K562 (cell line): ENCODE data around the gene BRCC3. TPM values are rescaled to one million over a fixed set of nuclear protein-coding genes. Genes with fewer than 3 reads are reported as not detected.

ENCODE experiments used
- CBX1 ChIP-seq: sonication (generic); IDR thresholded peaks from 2 replicates; pipeline ENCODE4 v1.6.1; 2016; ENCODE audit warnings: antibody characterized with exemption, low read depth, mild to moderate bottlenecking
- CHD2 ChIP-seq: IDR thresholded peaks from 2 replicates; pipeline ENCODE4 v1.6.1; 2011; ENCODE audit warnings: low read depth, low read length
- CREM ChIP-seq: IDR thresholded peaks from 2 replicates; pipeline ENCODE4 v1.6.1; 2014; ENCODE audit warnings: antibody characterized with exemption, low read depth
- EP300 ChIP-seq: IDR thresholded peaks from 2 replicates; pipeline ENCODE4 v1.6.1; 2012; ENCODE audit warnings: low read length, improper control_type of control experiment
- EP400 ChIP-seq: fragments of 450-650 bp; IDR thresholded peaks from 2 replicates; pipeline ENCODE4 v1.6.1; 2017; ENCODE audit warnings: antibody characterized with exemption, mild to moderate bottlenecking, moderate library complexity
- FUS ChIP-seq: fragments of 200-400 bp; formaldehyde crosslinking; optimal IDR thresholded peaks from 2 replicates; pipeline ENCODE3; 2017; ENCODE audit warnings: low read depth, low read length
- HDAC1 ChIP-seq, 2 experiments: fragments of 450-650 bp; IDR thresholded peaks; 2 replicates each; pipeline ENCODE4 v1.6.1; 2016 to 2017; ENCODE audit warnings: inconsistent platforms in 1 of 2, mild to moderate bottlenecking in 1 of 2, moderate library complexity in 1 of 2
- HDAC3 ChIP-seq: fragments of 450-650 bp; IDR thresholded peaks from 2 replicates; pipeline ENCODE4 v1.6.1; 2018; ENCODE audit warnings: borderline replicate concordance, mild to moderate bottlenecking, moderate library complexity; ENCODE audit not compliant: partially characterized antibody
- HMG20A ChIP-seq: fragments of 450-650 bp; formaldehyde crosslinking; conservative IDR thresholded peaks from 2 replicates; pipeline ENCODE4 v1.4.0; 2020; ENCODE audit warnings: mild to moderate bottlenecking, mixed read lengths
- MAZ ChIP-seq, 2 experiments: fragments of 450-650 bp in 1 of 2; sonication (generic) in 1 of 2; formaldehyde crosslinking; IDR thresholded peaks in 1 of 2; conservative IDR thresholded peaks in 1 of 2; 2 replicates each; pipeline versions ENCODE4 v1.4.0 to v1.5.0; 2020; ENCODE audit warnings: mild to moderate bottlenecking in 1 of 2, missing genetic modification reagents in 1 of 2
- NBN ChIP-seq: fragments of 450-650 bp; IDR thresholded peaks from 2 replicates; pipeline ENCODE4 v1.6.1; 2016; ENCODE audit warnings: low read depth, mild to moderate bottlenecking
- NEUROD1 ChIP-seq: fragments of 150-350 bp; IDR thresholded peaks from 2 replicates; pipeline ENCODE4 v1.6.1; 2014; ENCODE audit warnings: borderline replicate concordance, low read length, low read depth; ENCODE audit not compliant: partially characterized antibody
- PTBP1 ChIP-seq: fragments of 200-400 bp; formaldehyde crosslinking; IDR thresholded peaks from 2 replicates; pipeline ENCODE4 v1.6.1; 2017; ENCODE audit warnings: low read depth, low read length
- RBBP5 ChIP-seq: fragments of 200-600 bp; sonication (generic); IDR thresholded peaks from 2 replicates; pipeline ENCODE4 v1.6.1; 2012; ENCODE audit warnings: borderline replicate concordance, mild to moderate bottlenecking, low read length, control low read depth, inconsistent platforms; ENCODE audit not compliant: insufficient read depth, poor library complexity, severe bottlenecking
- SUPT5H ChIP-seq: fragments of 450-650 bp; IDR thresholded peaks from 2 replicates; pipeline ENCODE4 v1.6.1; 2016
- ZNF263 ChIP-seq: sonication (generic); formaldehyde crosslinking; IDR thresholded peaks from 2 replicates; pipeline ENCODE4 v1.8.0; 2022; ENCODE audit warnings: mild to moderate bottlenecking, missing genetic modification reagents, borderline replicate concordance
- ZNF583 ChIP-seq: fragments of 250-450 bp; sonication (Bioruptor Pico); IDR thresholded peaks from 2 replicates; pipeline ENCODE4 v1.4.0; 2020
- ZNF586 ChIP-seq: fragments of 450-650 bp; formaldehyde crosslinking; conservative IDR thresholded peaks from 2 replicates; pipeline ENCODE4 v1.4.0; 2020; ENCODE audit warnings: mild to moderate bottlenecking, moderate library complexity
- ZNF589 ChIP-seq: fragments of 200-800 bp; sonication (Bioruptor generic); IDR thresholded peaks from 2 replicates; pipeline ENCODE4 v1.6.1; 2016; ENCODE audit warnings: low read depth, missing genetic modification characterization, missing compliant biosample characterization
- ZNF717 ChIP-seq: fragments of 250-450 bp; sonication (Bioruptor Pico); IDR thresholded peaks from 2 replicates; pipeline ENCODE4 v1.5.0; 2021
- polyA plus RNA-seq, 8 experiments: library from polyadenylated mRNA; depleted of rRNA in 4 of 8; stranded (reverse) in 5 of 8; unstranded in 3 of 8; fragments of >200 nt; fragmentation: Nextera tagmentation in 2 of 8; fragmentation: Illumina TruSeq in 1 of 8; extraction: Ambion mirVana in 2 of 8; extraction: Trizol in 1 of 8; gene quantifications; 2 replicates each; pipeline versions ENCODE4 v1.2.1 to v1.2.3, GENCODE V29; 2011 to 2014; ENCODE audit warnings: inconsistent platforms in 1 of 8, missing spikeins in 1 of 8
- total RNA-seq, 7 experiments: library from RNA; depleted of rRNA in 6 of 7; stranded (reverse); fragments of >200 nt in 6 of 7; fragmentation: Illumina TruSeq in 2 of 7; extraction: Trizol in 2 of 7; gene quantifications; 2 replicates each; pipeline versions ENCODE4 v1.2.1 to v1.2.3, GENCODE V29; 2011 to 2021; ENCODE audit warnings: low replicate concordance in 1 of 7
- TF ChIP-seq, protein P1 (sequence below), 2 experiments: fragments of 450-650 bp; IDR thresholded peaks; 2 replicates each; pipeline ENCODE4 v1.6.1; 2016
- TF ChIP-seq, protein P2 (sequence below): fragments of 250-450 bp; sonication (Bioruptor Pico); IDR thresholded peaks from 2 replicates; pipeline ENCODE4 v1.9.0; 2021; ENCODE audit warnings: mild to moderate bottlenecking, inconsistent platforms

Gene BRCC3
- total and polyA plus RNA-seq, 9 of the 15 experiments (the other 6 are each of a cell fraction or from before 2014, with no cell fraction given): 9.6 to 44.8 (median 26.7) TPM

DNA sequence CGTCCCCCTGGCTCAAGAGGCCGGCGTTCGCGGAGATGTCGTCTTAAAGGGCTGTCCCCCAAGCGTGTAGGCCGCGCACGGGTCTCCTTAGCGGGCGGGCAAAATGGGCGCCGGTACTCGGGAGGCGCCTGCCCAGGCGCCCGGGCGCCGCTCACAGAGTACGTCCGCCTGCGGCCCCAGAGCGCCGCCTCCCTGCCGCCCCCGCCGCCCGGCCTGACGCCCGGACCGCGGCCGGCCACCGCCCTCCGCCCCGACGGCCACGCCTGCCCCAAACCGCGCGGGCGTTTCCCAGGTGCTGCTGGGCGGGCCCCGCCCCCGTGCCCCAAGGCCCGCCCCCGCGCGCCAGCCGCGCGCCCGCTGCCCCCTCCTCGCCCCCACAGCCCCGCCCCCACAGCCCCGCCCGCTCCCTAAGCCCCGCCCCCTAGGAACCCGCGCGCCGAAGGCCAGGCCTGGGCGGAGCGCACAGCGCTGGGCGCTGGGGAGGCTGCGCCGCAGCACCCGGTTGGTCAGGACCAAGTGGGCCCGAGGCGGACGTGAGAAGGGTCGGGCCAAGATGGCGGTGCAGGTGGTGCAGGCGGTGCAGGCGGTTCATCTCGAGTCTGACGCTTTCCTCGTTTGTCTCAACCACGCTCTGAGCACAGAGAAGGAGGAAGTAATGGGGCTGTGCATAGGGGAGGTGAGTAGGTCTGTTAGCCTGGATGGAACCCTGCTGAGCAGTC lies at the start of gene BRCC3, which contains the start of the genes CMC4 and MTCP1 (continued):
- no peak for TF ChIP-seq ZNF583
- TF ChIP-seq EP300: no peak
- TF ChIP-seq, protein P1, sequence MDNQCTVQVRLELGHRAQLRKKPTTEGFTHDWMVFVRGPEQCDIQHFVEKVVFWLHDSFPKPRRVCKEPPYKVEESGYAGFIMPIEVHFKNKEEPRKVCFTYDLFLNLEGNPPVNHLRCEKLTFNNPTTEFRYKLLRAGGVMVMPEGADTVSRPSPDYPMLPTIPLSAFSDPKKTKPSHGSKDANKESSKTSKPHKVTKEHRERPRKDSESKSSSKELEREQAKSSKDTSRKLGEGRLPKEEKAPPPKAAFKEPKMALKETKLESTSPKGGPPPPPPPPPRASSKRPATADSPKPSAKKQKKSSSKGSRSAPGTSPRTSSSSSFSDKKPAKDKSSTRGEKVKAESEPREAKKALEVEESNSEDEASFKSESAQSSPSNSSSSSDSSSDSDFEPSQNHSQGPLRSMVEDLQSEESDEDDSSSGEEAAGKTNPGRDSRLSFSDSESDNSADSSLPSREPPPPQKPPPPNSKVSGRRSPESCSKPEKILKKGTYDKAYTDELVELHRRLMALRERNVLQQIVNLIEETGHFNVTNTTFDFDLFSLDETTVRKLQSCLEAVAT (IDR thresholded peaks at IDR 0.05): 0 out of 4 replicates have a peak, but pooled peaks have one; percentile 22 to 34
- no peak for TF ChIP-seq FUS
- no peak for TF ChIP-seq HMG20A
- TF ChIP-seq CHD2: no peak
- TF ChIP-seq HDAC1 (IDR thresholded peaks at IDR 0.05): peak in 1 of 2 experiments; percentile 53; a peak in 2 of 4 replicates
- TF ChIP-seq NBN: peak; percentile 48; the same call in 1 of the 2 replicates
- TF ChIP-seq, protein P2, sequence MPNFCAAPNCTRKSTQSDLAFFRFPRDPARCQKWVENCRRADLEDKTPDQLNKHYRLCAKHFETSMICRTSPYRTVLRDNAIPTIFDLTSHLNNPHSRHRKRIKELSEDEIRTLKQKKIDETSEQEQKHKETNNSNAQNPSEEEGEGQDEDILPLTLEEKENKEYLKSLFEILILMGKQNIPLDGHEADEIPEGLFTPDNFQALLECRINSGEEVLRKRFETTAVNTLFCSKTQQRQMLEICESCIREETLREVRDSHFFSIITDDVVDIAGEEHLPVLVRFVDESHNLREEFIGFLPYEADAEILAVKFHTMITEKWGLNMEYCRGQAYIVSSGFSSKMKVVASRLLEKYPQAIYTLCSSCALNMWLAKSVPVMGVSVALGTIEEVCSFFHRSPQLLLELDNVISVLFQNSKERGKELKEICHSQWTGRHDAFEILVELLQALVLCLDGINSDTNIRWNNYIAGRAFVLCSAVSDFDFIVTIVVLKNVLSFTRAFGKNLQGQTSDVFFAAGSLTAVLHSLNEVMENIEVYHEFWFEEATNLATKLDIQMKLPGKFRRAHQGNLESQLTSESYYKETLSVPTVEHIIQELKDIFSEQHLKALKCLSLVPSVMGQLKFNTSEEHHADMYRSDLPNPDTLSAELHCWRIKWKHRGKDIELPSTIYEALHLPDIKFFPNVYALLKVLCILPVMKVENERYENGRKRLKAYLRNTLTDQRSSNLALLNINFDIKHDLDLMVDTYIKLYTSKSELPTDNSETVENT: peak; percentile 62; the same call in 1 of the 2 replicates
- no peak for TF ChIP-seq NEUROD1
- TF ChIP-seq RBBP5: peak; percentile 69
- peak in 1 of 2 experiments; percentile 85; a peak in 3 of 4 replicates for TF ChIP-seq MAZ (CRISPR knock-in tag; conservative IDR thresholded peaks at IDR 0.05 in 1 of 2, IDR thresholded peaks at IDR 0.05 in 1 of 2)
- TF ChIP-seq HDAC3: no peak
- TF ChIP-seq ZNF589 (CRISPR knock-in tag): no peak
- TF ChIP-seq CREM: peak; percentile 27
- no peak for TF ChIP-seq CBX1
- no peak for TF ChIP-seq ZNF263 (CRISPR knock-in tag)
- no peak for TF ChIP-seq ZNF717
- TF ChIP-seq PTBP1: no peak
- no peak for TF ChIP-seq ZNF586 (CRISPR knock-in tag)
- TF ChIP-seq SUPT5H: peak; percentile 84
- peak; percentile 50; the same call in 1 of the 2 replicates for TF ChIP-seq EP400
